Thyroid gland (tissue), 4 donors: ENCODE results near the gene PFKFB2. TPM values are rescaled to one million over a fixed set of nuclear protein-coding genes. Genes with fewer than 3 reads are reported as not detected.
A peak's percentile ranks its signal among the peaks of the same experiment; 100 is the strongest.
"Not testable (repeated sequence)": the region's sequence is repeated elsewhere in the genome, so short reads cannot be mapped to it uniquely, and the experiment has no call there.

Source experiments
- DNase-seq, 2 donors: peaks; one replicate each; pipeline ENCODE4 v3.0.0-alpha.2; 2019
- H3K27ac ChIP-seq, 3 donors: fragments of 200-600 bp; sonication (generic); 1 replicate in 2 of 3; 2 replicates in 1 of 3; pipeline ENCODE4 v1.5.1; 2016 to 2019; ENCODE audit warnings: mild to moderate bottlenecking in 1 of 3, moderate library complexity in 1 of 3
- H3K27me3 ChIP-seq: fragments of 200-600 bp; sonication (generic); one replicate; pipeline ENCODE4 v1.5.1; 2019
- H3K36me3 ChIP-seq, 2 donors: fragments of 200-600 bp; sonication (generic); one replicate each; pipeline ENCODE4 v1.5.1; 2016 to 2019
- H3K4me1 ChIP-seq, 2 donors: fragments of 200-600 bp; sonication (generic); one replicate each; pipeline ENCODE4 v1.5.1; 2017 to 2019
- H3K4me3 ChIP-seq, 3 donors: fragments of 200-600 bp; sonication (generic); replicated peaks in 1 of 3; 1 replicate in 2 of 3; 2 replicates in 1 of 3; pipeline ENCODE4 v1.5.1; 2016; ENCODE audit warnings: mild to moderate bottlenecking in 1 of 3
- H3K9me3 ChIP-seq: fragments of 200-600 bp; sonication (generic); one replicate; pipeline ENCODE4 v1.5.1; 2017
- POLR2A ChIP-seq, 2 donors: fragments of 450-650 bp; IDR thresholded peaks; one replicate each; pipeline ENCODE4 v1.6.1; 2017; ENCODE audit warnings: antibody characterized with exemption in 2 of 2, mild to moderate bottlenecking in 2 of 2, moderate library complexity in 1 of 2
- WGBS, 2 donors: methylation state at CpG; one replicate each; pipeline ENCODE4 v1.1.5; 2017; 5-methylcytosine and 5-hydroxymethylcytosine counted together
- intact Hi-C: fragments of 100-400 bp; cut with DNase I; formaldehyde crosslinking; loops from one replicate; pipeline ENCODE4 v1.15.1; 2023
- total RNA-seq, 4 donors: library from RNA; depleted of rRNA; stranded (reverse); fragments of >200 nt; gene quantifications; one replicate each; pipeline ENCODE4 v1.2.3, GENCODE V29; 2016
- TF ChIP-seq, protein P1 (sequence below), 6 experiments: fragments of 200-600 bp in 3 of 6; fragments of 450-650 bp in 3 of 6; sonication (generic) in 3 of 6; IDR thresholded peaks; one replicate each; pipeline ENCODE4 v1.5.1; 2016 to 2019; ENCODE audit warnings: antibody characterized with exemption in 6 of 6, mild to moderate bottlenecking in 2 of 6, inconsistent platforms in 1 of 6, moderate library complexity in 1 of 6

The PFKFB2 gene
- total RNA-seq, 4 donors from 2014 or later = 87.7 to 191 (median 110) TPM

DNA sequence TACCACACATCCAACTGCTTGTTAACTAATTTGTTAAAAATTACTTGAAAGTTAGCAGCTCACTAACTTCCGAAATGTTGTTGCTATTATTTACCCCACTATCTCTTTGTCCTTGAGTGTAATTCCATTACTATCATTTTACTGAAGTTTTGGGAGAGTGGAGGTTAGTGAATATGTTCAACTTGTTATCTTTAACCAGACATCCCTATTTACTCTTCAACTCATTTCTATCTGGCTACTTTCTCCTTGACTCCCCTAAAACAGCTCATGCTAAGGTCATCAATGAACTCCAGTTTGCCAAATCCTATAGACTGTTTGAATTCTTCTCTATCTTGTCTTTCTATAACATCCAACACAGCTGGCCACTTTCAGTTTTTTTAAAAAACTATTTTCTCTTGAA is 16.2 kb upstream of the PFKFB2 start:
- no peak for TF ChIP-seq POLR2A (IDR thresholded peaks at IDR 0.05)
- TF ChIP-seq, protein P1, sequence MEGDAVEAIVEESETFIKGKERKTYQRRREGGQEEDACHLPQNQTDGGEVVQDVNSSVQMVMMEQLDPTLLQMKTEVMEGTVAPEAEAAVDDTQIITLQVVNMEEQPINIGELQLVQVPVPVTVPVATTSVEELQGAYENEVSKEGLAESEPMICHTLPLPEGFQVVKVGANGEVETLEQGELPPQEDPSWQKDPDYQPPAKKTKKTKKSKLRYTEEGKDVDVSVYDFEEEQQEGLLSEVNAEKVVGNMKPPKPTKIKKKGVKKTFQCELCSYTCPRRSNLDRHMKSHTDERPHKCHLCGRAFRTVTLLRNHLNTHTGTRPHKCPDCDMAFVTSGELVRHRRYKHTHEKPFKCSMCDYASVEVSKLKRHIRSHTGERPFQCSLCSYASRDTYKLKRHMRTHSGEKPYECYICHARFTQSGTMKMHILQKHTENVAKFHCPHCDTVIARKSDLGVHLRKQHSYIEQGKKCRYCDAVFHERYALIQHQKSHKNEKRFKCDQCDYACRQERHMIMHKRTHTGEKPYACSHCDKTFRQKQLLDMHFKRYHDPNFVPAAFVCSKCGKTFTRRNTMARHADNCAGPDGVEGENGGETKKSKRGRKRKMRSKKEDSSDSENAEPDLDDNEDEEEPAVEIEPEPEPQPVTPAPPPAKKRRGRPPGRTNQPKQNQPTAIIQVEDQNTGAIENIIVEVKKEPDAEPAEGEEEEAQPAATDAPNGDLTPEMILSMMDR (IDR thresholded peaks at IDR 0.05) = no peak
- intact Hi-C loops = no loop called here

GRCh38 chr1:207039380-207040180 is 13.5 kb upstream of the PFKFB2 start:
- intact Hi-C loops = no loop called here
- H3K4me3 ChIP-seq = no peak overlapping the region
- H3K9me3 ChIP-seq = no peaks in the 10 kb centered on the region
- H3K4me1 ChIP-seq = no peaks in the 10 kb centered on the region
- no peaks in the 10 kb centered on the region for H3K36me3 ChIP-seq
- no peak overlapping the region for H3K27ac ChIP-seq
- no peak for DNase-seq
- 93 to 94% methylated on average over 4 of the region's 4 CpGs for WGBS, 2 donors
- TF ChIP-seq POLR2A (IDR thresholded peaks at IDR 0.05) = no peak
- TF ChIP-seq, protein P1 (IDR thresholded peaks at IDR 0.05) = no peak
- H3K27me3 ChIP-seq = no peaks in the 10 kb centered on the region

More for the DNA sequence above, 16.2 kb upstream of the PFKFB2 start:
- no peaks in the 10 kb centered on the region for H3K27me3 ChIP-seq
- H3K36me3 ChIP-seq = no peaks in the 10 kb centered on the region
- 97% methylated on average over 1 of the region's 1 CpG for WGBS, 2 donors
- H3K4me3 ChIP-seq = no peak overlapping the region
- H3K4me1 ChIP-seq = peaks cover 11 to 13% of the 10 kb centered on the region in 2 donors
- no peaks in the 10 kb centered on the region for H3K9me3 ChIP-seq
- no peak overlapping the region for H3K27ac ChIP-seq
- no peak for DNase-seq

- intact Hi-C loops = no loop called here
- Histone ChIP-seq H3K36me3 (no peaks in the 10 kb centered on the region), H3K27me3 (no peaks in the 10 kb centered on the region), H3K9me3 (no peaks in the 10 kb centered on the region), H3K4me1 (peaks cover 5% of the 10 kb centered on the region in 2 donors), H3K4me3 (no peak overlapping the region), H3K27ac (no peak overlapping the region)
- TF ChIP-seq, protein P1 (IDR thresholded peaks at IDR 0.05) = no peak
- TF ChIP-seq POLR2A (IDR thresholded peaks at IDR 0.05) = no peak
- no peak for DNase-seq
- 70 to 74% methylated on average over 3 of the region's 3 CpGs for WGBS, 2 donors
These were observed 12.9 kb upstream of the PFKFB2 start for GRCh38 chr1:207040181-207040533.

- WGBS, 2 donors = 93 to 100% methylated on average over 2 of the region's 2 CpGs
- H3K36me3 ChIP-seq, H3K4me3 ChIP-seq, DNase-seq, H3K27me3 ChIP-seq, intact Hi-C loops, H3K27ac ChIP-seq, H3K9me3 ChIP-seq: not testable (repeated sequence)
- H3K4me1 ChIP-seq = peaks cover 17% of the 10 kb centered on the region in 2 donors
These were observed 11.7 kb upstream of the PFKFB2 start for GRCh38 chr1:207041397-207041796.

DNA sequence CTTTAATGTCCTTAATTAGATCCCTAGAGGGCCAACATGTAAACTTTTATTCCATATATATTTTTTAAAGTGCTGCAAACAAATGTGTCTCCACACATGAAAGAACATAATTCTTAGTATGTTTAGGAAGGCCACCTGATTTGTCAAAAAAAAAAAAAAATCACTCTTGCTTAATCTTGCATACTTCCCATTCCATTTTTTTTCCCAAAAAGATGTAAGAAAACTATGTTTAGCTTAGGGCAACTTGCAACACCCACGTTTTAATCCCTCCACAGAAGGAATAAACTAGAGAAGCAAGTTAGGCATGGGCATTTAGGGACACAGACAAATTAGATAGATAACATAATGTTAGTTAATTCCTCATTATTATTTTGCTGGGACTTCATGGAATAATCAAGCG is 7.6 kb upstream of the PFKFB2 start:
- H3K4me3 ChIP-seq = no peak overlapping the region
- no peak for DNase-seq
- H3K9me3 ChIP-seq = no peaks in the 10 kb centered on the region
- H3K27ac ChIP-seq = peak overlapping the region in 1 of 3 donors; percentile 26
- intact Hi-C loops = no loop called here
- TF ChIP-seq, protein P1 (IDR thresholded peaks at IDR 0.05) = no peak
- TF ChIP-seq POLR2A (IDR thresholded peaks at IDR 0.05) = no peak
- H3K4me1 ChIP-seq = peaks cover 25 to 35% of the 10 kb centered on the region in 2 donors
- WGBS, 2 donors = 73 to 81% methylated on average over 2 of the region's 2 CpGs
- H3K27me3 ChIP-seq = no peaks in the 10 kb centered on the region
- peaks cover 11 to 13% of the 10 kb centered on the region in 2 donors for H3K36me3 ChIP-seq
